Inflammatory macrophage treated with lipopolysaccharide for 4 hours (primary cell): ENCODE results near the gene CRNKL1.
"Not testable (repeated sequence)": the region's sequence is repeated elsewhere in the genome, so short reads cannot be mapped to it uniquely, and the experiment has no call there.

Experiments used
- DNase-seq: peaks from one replicate; pipeline ENCODE4 v3.0.0-alpha.2; 2020

The CRNKL1 gene

GRCh38 chr20:20003955-20004322 lies 48.3 kb downstream of the CRNKL1 start:
- DNase-seq = not testable (repeated sequence)

- peak; percentile 95 for DNase-seq
These were observed 49.0 kb downstream of the CRNKL1 start for GRCh38 chr20:20003031-20003954.

GRCh38 chr20:20002101-20002998 lies 49.9 kb downstream of the CRNKL1 start:
- DNase-seq = no peak

GRCh38 chr20:20000211-20000968 lies 51.9 kb downstream of the CRNKL1 start:
- peak; percentile 82 for DNase-seq

GRCh38 chr20:19998990-19999705 lies 53.1 kb downstream of the CRNKL1 start:
- no peak for DNase-seq

GRCh38 chr20:19996917-19997316 lies 55.3 kb downstream of the CRNKL1 start:
- DNase-seq = peak; percentile 69

- peak; percentile 53 for DNase-seq
These were observed 56.0 kb downstream of the CRNKL1 start for GRCh38 chr20:19996222-19996621.

GRCh38 chr20:19995220-19995863 lies 56.9 kb downstream of the CRNKL1 start:
- no peak for DNase-seq

GRCh38 chr20:19993958-19994669 lies 58.2 kb downstream of the CRNKL1 start:
- DNase-seq = no peak

- DNase-seq = no peak
These were observed 59.0 kb downstream of the CRNKL1 start for GRCh38 chr20:19992996-19993908.

GRCh38 chr20:19991854-19992253 lies 60.4 kb downstream of the CRNKL1 start:
- no peak for DNase-seq

- no peak for DNase-seq
These were observed 61.0 kb downstream of the CRNKL1 start for GRCh38 chr20:19991308-19991707.

- DNase-seq = no peak
These were observed 61.4 kb downstream of the CRNKL1 start for GRCh38 chr20:19990850-19991249.

- no peak for DNase-seq
These were observed 65.2 kb downstream of the CRNKL1 start for GRCh38 chr20:19987046-19987445.

- peak; percentile 85 for DNase-seq
These were observed 65.8 kb downstream of the CRNKL1 start for GRCh38 chr20:19986419-19986818.
